22Rv1 (cell line): ENCODE results near the gene MAP1LC3B2.

Source experiments
- CTCF ChIP-seq: fragments of 450-650 bp; IDR thresholded peaks from 2 replicates; pipeline ENCODE4 v1.5.1; 2017; ENCODE audit warnings: mild to moderate bottlenecking
- ZFX ChIP-seq: fragments of 450-650 bp; IDR thresholded peaks from 2 replicates; pipeline ENCODE4 v1.6.1; 2017; ENCODE audit warnings: antibody characterized with exemption, borderline replicate concordance

- TF ChIP-seq CTCF (no peak), ZFX (no peak)
Measured at GRCh38 chr12:116513944-116514343, 45.2 kb upstream of the MAP1LC3B2 start.
